ENCODE results near the gene DIPK1A.
A peak's percentile ranks its signal among the peaks of the same experiment; 100 is the strongest.

DIPK1A gene

GRCh38 chr1:92837062-92837461 lies 124.2 kb downstream of the DIPK1A start:
- TF ChIP-seq FEZF1 (tag by site-specific recombination; IDR thresholded peaks at IDR 0.05), result peak; percentile 57
- no peak for TF ChIP-seq ZNF664 (tag by site-specific recombination; IDR thresholded peaks at IDR 0.05)
- no peak for TF ChIP-seq ZNF214 (tag by site-specific recombination; IDR thresholded peaks at IDR 0.05; ENCODE audit: borderline replicate concordance)
- TF ChIP-seq ZNF391 (tag by site-specific recombination; IDR thresholded peaks at IDR 0.05; ENCODE audit: borderline replicate concordance, low read depth), result no peak
- TF ChIP-seq ZNF785 (tag by site-specific recombination; IDR thresholded peaks at IDR 0.05), result no peak
- 0 out of 2 replicates have a peak, but pooled peaks have one; percentile 10 for TF ChIP-seq ZNF629 (tag by site-specific recombination; IDR thresholded peaks at IDR 0.05)
- TF ChIP-seq ZNF37A (tag by site-specific recombination; IDR thresholded peaks at IDR 0.05), result no peak
- TF ChIP-seq ZNF610 (tag by site-specific recombination; IDR thresholded peaks at IDR 0.05; ENCODE audit: borderline replicate concordance), result no peak
- TF ChIP-seq ZNF704 (tag by site-specific recombination; IDR thresholded peaks at IDR 0.05), result no peak
- ChIA-PET POLR2A (interaction anchor here (1.5 kb wide), 1 partner anchor 11 kb away, joined by 3 read pairs; no protein-coding TSS in a partner anchor), CTCF (interaction anchor here (0.6 to 1.4 kb wide), 4 partner anchors 19 to 840 kb away, joined by 3 to 4 read pairs (median 3); no protein-coding TSS in a partner anchor)
- peaks cover 57 to 97% of the 10 kb centered on the region in 2 experiments for H3K36me3 ChIP-seq (ENCODE audit: control insufficient read depth in 2 of 2, insufficient read depth in 1 of 2, low read length in 2 of 2)
- no peak overlapping the region for H3K27ac ChIP-seq (ENCODE audit: extremely low read depth, low read depth, low read length)
- no peak overlapping the region for H3K4me3 ChIP-seq (ENCODE audit: low read depth, low read length)
- 0 out of 2 replicates have a peak, but pooled peaks cover 2% of the 10 kb centered on the region for H3K4me1 ChIP-seq (ENCODE audit: control insufficient read depth, insufficient read depth, low read length)
- H3K9me3 ChIP-seq (ENCODE audit: control insufficient read depth, insufficient read depth, low read depth, low read length), result no peaks in the 10 kb centered on the region

DNA sequence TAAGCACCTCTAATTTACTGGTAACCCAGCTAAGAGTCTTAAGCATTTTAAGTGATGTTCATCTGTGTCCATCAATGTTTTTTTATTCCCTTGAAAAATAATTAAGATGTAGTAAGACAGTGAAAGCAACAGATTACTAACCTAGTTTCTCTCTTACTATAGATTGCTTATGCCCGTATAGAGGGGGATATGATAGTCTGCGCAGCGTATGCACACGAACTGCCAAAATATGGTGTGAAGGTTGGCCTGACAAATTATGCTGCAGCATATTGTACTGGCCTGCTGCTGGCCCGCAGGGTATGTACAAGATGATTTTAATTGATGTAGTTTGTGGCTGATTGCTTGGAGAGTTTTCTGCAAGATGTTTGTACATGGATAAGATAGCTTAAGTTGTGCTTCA lies 126.6 kb downstream of the DIPK1A start:
- Histone ChIP-seq H3K9me3 (ENCODE audit: control insufficient read depth, insufficient read depth, low read depth, low read length) (no peaks in the 10 kb centered on the region), H3K4me3 (ENCODE audit: low read depth, low read length) (no peak overlapping the region), H3K36me3 (ENCODE audit: control insufficient read depth in 2 of 2, insufficient read depth in 1 of 2, low read length in 2 of 2) (peaks cover 36 to 73% of the 10 kb centered on the region in 2 experiments), H3K27ac (ENCODE audit: extremely low read depth, low read depth, low read length) (no peak overlapping the region), H3K4me1 (ENCODE audit: control insufficient read depth, insufficient read depth, low read length) (0 out of 2 replicates have a peak, but pooled peaks cover 2% of the 10 kb centered on the region)
- CTCF ChIA-PET, result interaction anchor here (0.6 to 1.2 kb wide), 3 partner anchors 8 to 1646 kb away, joined by 3 to 5 read pairs (median 4); no protein-coding TSS in a partner anchor
- TF ChIP-seq ZNF707 (tag by site-specific recombination; IDR thresholded peaks at IDR 0.05), result no peak
- no peak for TF ChIP-seq ZNF114 (tag by site-specific recombination; IDR thresholded peaks at IDR 0.05)
- TF ChIP-seq ZNF585B (tag by site-specific recombination; IDR thresholded peaks at IDR 0.05), result no peak
- TF ChIP-seq HOXA7 (CRISPR knock-in tag; IDR thresholded peaks at IDR 0.05; ENCODE audit: borderline replicate concordance), result no peak
- peak; percentile 1; the same call in 1 of the 2 replicates for TF ChIP-seq SCRT1 (tag by site-specific recombination; IDR thresholded peaks at IDR 0.05; ENCODE audit: borderline replicate concordance)
- TF ChIP-seq KLF8 (tag by site-specific recombination; IDR thresholded peaks at IDR 0.05), result no peak
- TF ChIP-seq ZNF571 (tag by site-specific recombination; IDR thresholded peaks at IDR 0.05), result no peak
- no peak for TF ChIP-seq ZNF701 (tag by site-specific recombination; IDR thresholded peaks at IDR 0.05)
- TF ChIP-seq, protein P1, sequence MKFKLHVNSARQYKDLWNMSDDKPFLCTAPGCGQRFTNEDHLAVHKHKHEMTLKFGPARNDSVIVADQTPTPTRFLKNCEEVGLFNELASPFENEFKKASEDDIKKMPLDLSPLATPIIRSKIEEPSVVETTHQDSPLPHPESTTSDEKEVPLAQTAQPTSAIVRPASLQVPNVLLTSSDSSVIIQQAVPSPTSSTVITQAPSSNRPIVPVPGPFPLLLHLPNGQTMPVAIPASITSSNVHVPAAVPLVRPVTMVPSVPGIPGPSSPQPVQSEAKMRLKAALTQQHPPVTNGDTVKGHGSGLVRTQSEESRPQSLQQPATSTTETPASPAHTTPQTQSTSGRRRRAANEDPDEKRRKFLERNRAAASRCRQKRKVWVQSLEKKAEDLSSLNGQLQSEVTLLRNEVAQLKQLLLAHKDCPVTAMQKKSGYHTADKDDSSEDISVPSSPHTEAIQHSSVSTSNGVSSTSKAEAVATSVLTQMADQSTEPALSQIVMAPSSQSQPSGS (tag by site-specific recombination; IDR thresholded peaks at IDR 0.05; ENCODE audit: low read depth), result no peak
- TF ChIP-seq ZFHX2 (tag by site-specific recombination; conservative IDR thresholded peaks at IDR 0.05), result no peak
- no peak for TF ChIP-seq REST (tag by site-specific recombination; IDR thresholded peaks at IDR 0.05)
- TF ChIP-seq, protein P2, sequence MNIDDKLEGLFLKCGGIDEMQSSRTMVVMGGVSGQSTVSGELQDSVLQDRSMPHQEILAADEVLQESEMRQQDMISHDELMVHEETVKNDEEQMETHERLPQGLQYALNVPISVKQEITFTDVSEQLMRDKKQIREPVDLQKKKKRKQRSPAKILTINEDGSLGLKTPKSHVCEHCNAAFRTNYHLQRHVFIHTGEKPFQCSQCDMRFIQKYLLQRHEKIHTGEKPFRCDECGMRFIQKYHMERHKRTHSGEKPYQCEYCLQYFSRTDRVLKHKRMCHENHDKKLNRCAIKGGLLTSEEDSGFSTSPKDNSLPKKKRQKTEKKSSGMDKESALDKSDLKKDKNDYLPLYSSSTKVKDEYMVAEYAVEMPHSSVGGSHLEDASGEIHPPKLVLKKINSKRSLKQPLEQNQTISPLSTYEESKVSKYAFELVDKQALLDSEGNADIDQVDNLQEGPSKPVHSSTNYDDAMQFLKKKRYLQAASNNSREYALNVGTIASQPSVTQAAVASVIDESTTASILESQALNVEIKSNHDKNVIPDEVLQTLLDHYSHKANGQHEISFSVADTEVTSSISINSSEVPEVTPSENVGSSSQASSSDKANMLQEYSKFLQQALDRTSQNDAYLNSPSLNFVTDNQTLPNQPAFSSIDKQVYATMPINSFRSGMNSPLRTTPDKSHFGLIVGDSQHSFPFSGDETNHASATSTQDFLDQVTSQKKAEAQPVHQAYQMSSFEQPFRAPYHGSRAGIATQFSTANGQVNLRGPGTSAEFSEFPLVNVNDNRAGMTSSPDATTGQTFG (tag by site-specific recombination; IDR thresholded peaks at IDR 0.05; ENCODE audit: borderline replicate concordance), result no peak
- no peak for TF ChIP-seq ZNF335 (tag by site-specific recombination; conservative IDR thresholded peaks at IDR 0.05)
- TF ChIP-seq PRDM6 (tag by site-specific recombination; IDR thresholded peaks at IDR 0.05), result peak; percentile 56; the same call in 1 of the 2 replicates
- POLR2A ChIA-PET, result interaction anchor here (1.1 to 1.2 kb wide), 2 partner anchors 8 to 86 kb away, joined by 3 to 4 read pairs; no protein-coding TSS in a partner anchor

Measured in HEK293 (cell line).